ENCODE data around the gene NCR3LG1.
A peak's percentile ranks its signal among the peaks of the same experiment; 100 is the strongest.

The NCR3LG1 gene

GRCh38 chr11:17395554-17395961 lies 44.0 kb downstream of the NCR3LG1 start:
- DNase-seq, result no peak

GRCh38 chr11:17395978-17396377 lies 44.4 kb downstream of the NCR3LG1 start:
- no peak for DNase-seq

- DNase-seq, result no peak
Observed at GRCh38 chr11:17396598-17397310, 45.2 kb downstream of the NCR3LG1 start.

DNA sequence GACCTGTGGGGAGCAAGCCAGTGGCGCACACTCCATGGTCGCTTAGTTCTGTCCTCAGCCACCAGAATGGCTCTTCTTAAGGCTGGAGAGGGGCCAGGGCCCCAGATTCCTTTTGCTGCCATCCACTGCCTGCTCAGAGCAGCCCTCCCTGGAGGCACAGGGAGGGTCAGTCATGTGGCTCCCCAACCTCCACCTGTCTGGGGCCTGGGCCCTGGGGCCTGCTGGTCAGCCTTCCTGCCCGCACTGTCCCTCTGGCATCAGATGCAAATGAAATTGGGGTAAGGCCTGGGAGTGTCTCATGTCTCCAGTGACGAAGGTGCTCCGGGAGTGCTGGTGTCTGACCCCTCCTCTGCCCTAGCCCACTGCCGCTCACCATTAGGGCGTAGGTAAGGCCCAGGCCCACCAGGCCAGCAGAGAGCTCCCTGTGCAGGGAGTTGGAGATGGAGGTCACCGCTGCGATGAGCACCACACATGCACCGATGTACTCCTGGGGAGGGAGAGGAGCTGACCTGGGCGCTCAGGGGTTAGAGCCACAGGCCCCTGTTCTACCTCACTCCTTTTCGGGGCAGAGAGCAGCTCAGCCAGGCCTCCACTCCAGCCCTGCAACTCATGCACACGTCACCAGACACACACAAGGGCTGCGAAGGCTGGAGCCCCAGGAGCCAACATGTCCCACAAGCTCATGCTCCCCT lies 45.9 kb downstream of the NCR3LG1 start:
- DNase-seq, result no peak

- DNase-seq, result no peak
Observed at GRCh38 chr11:17399236-17399635, 47.6 kb downstream of the NCR3LG1 start.

DNA sequence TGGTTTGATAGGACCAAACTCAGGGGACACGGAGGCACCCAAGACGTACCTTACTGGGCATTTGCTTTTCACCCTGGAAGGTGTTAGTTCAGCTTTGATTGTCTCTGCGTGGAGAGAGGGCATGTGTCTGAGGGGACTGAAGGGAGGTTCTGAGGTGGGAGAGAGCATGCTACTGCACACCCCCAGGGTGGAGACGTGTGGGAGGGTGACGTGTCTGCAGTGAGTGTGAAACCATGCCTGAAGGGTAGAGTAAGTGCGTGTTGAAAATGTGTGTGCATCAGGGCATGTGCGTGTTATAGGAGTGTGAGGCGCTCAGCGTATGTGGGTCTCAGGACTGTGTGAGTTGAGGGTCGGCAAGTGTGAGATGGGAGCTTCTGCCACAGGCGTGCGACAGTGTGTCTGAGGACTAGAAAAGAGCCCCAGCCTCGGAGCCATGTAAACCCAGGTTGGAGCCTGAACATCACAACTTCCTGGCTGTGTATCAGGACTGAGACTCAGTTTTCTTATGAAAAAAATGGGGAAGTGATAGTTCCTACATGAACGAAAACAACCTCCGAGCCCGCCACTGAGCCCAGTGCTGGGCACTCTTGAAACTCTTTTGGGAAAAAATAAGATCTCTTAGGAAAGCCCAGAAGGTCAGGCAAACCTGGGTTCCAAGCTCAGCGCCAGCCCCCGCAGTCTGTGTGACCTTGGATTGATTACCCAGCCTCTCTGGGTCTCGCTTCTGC lies 48.6 kb downstream of the NCR3LG1 start:
- DNase-seq, result peak in 2 of 4 experiments; percentile 28 to 30

DNA sequence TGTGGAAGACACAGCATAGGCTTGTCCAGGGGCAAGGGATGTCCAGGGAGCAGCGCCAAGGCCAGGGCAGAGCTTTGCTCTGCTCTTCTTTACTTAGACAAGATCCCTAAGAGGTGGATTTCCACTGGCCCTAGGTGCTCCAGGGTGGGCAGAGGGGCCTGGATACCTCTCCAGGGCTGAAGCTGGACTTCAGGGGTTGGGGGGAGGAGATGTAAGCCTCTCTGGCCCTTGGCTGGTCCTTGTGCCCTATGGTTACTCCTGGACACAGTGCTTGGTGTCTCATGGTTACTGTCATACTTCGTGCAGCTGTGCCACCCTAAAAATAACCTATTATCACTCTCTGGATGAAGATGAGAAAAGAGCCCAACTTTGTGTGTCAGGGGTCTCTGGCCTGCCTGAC lies 49.7 kb downstream of the NCR3LG1 start:
- DNase-seq, result no peak

DNA sequence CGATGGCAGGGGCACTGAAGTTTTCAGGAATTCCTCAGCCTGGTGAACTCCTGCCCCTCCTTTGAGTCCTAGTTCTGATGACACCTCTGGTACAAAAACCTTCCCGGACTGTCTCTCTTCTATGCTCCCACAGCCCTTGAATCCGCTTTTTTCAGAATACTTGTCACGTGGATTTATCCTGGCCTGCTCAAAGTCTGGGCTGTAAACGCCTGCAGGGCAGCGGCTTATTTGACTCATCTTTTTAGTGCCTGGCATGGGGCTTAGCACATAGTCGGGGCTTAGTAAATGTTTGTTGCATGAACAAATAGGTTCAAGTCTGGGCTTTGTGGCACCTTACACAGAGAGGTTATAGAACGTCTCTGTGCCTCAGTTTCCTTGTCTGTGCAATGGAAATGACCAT lies 50.2 kb downstream of the NCR3LG1 start:
- DNase-seq, result no peak

DNA sequence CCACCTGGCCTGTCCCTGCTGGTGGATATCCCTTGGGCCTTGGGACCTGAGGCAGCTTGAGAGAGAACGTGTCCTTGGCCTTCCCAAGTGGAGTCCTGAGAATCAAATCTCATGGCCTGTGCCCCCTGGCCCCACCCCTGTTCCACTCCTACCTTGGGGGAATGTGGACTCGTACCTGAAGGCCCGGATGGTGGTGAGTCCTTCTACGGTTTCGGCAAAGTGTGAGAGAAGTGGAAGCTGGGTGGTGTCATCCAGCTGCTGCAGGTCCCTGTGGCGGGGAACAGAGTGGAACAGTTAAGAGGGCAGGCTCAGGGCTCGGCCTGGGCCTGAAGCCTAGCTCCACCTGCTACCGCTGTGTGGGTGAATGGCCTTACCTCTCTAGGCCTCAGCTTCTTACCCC lies 50.9 kb downstream of the NCR3LG1 start:
- DNase-seq, result no peak

- no peak for DNase-seq
Observed at GRCh38 chr11:17403980-17404759, 52.6 kb downstream of the NCR3LG1 start.

- DNase-seq, result no peak
Observed at GRCh38 chr11:17405232-17406005, 53.8 kb downstream of the NCR3LG1 start.

DNA sequence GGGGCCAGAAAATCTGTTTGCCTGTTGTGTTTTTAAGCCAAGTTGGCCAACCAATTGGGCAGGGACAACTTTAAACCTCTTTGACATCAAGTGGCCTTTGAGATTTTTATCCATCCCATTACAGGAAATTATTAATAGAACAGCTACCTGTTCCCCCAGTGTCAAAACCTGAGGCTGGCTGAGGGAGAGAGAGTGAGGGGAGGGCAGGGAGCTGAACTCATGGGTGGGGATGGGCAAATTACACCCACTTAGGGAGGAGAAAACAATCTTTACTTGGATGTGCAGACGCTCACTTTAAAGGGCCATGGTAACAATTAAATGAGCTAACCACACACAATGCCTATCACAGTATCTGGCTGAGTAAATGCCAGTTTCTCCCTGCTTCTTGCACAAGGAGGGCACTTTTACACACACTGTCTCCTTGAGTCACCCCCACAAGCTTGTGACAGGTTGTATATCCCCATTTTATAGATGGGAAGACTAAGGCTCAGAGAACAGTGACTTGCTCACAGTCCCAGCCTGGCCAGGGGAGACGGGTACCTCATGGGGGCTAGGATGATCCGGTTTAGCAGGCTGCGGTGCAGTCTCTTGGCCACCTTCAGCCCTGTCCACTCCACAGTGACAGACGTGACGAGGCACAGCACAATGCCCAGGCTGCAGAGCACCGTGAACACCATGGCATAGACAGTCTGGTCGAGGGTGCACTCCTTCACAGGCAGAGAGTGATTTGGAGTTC lies 54.6 kb downstream of the NCR3LG1 start:
- DNase-seq, result no peak

GRCh38 chr11:17406818-17407149 lies 55.2 kb downstream of the NCR3LG1 start:
- DNase-seq, result no peak

- DNase-seq, result no peak
Observed at GRCh38 chr11:17407575-17407974, 56.0 kb downstream of the NCR3LG1 start.

DNA sequence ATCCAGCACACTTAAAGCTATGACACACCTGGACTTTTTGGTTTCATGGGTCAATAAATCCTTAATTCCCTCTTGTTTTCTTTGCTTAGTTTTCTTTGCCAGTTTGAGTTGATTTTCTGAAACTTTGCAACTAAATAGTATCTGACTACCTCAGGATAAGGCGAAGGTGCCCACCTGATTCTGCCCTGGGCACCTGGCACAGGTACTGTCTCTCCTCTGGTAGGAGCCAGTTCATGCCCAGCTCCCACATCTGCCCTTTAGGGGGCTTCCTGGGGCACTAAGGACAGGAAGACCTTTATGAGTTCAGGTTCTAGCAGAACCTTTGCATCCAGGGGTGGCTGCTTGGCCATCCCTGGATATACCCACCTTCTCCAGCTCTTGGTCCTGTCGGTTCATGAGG lies 56.4 kb downstream of the NCR3LG1 start:
- no peak for DNase-seq

DNA sequence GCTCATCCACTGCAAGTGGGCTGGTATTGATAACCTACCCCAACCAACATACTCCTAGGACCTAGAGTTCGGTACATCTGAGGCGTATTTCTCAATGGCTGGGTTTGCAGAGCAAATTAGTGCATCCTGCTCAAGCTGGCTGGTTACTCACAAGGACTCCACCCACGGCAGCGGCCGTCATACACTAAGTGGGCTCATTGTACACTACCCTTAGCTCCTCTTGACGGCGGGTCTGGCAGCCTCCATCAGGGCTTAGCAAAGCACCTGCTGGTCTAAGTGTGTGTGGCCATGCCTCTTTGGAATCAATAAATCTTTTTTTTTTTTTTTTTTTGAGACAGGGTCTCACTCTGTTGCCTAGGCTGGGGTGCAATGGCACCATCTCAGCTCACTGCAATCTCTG lies 57.0 kb downstream of the NCR3LG1 start:
- DNase-seq, result no peak

DNA sequence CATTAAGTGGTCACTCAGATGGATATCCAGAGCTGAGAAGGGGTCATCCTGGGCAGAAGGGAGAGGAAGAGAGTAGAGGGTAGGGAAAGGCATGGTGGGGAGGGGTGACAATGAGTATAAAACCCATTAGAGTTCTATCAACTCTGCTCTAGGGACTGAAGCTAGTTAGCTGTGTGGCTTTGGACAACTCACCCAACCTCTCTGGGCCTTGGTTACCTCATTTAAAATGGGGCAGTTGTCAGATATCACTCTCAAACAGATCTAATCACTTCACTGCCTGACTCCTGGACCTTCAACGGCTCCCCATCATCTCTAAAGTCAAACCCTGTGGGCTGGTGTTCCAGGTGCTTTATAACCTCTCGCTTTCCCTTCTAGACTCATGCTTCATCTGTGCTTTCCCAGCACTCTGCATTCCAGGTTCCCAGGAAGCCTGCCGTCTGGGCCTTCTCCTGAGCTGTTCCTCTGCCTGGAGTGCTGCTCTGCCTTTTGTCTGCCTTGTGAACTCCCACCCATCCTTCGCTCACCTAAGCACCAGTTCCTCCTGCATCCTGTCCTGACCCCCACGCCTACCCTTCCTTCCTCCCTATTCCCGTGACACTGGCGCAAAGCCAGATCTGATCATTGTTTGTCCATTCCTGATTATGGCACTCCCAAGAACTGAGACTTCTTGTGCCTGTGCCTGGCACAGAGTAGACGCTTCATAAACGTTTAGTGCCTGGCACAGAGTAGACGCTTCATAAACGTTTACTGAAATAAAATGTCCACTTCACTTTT lies 59.2 kb downstream of the NCR3LG1 start:
- peak in 1 of 4 experiments; percentile 12 for DNase-seq

DNA sequence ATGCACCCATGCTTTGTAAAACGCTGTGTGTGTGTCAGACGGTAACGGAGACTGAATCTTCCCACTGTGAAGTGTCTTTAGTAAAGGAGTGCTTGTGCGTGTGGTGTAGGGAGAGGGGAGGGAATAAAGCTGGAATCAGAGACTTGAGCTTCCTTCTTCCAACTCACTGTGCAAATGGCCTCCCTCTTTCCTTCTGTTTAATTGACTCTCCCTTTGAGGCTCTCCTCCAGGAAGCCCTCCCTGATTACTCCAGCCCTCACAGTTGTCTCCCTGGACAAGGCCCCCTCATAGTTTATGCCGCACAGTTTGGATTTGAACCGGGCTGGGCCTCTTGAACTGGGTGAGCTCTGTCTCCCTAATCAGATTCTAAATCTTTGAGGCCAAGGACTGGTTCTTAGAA lies 59.8 kb downstream of the NCR3LG1 start:
- no peak for DNase-seq

GRCh38 chr11:17412488-17413180 lies 61.0 kb downstream of the NCR3LG1 start:
- no peak for DNase-seq
